Endodermal cell (in vitro differentiated cells): ENCODE results near the gene CALML3. TPM values are rescaled to one million over a fixed set of nuclear protein-coding genes. Genes with fewer than 3 reads are reported as not detected.

Experiments
- DNase-seq: peaks from one replicate; pipeline ENCODE4 v3.0.0-alpha.2; 2017
- H3K27ac ChIP-seq: 2 replicates; pipeline ENCODE4 v1.5.1; 2013; ENCODE audit warnings: mild to moderate bottlenecking, low read depth, low read length, moderate library complexity
- H3K27me3 ChIP-seq: 2 replicates; pipeline ENCODE4 v1.6.1; 2013; ENCODE audit warnings: mild to moderate bottlenecking, low read length, moderate library complexity; ENCODE audit not compliant: insufficient read depth, control insufficient read depth, poor library complexity, severe bottlenecking
- H3K36me3 ChIP-seq: 2 replicates; pipeline ENCODE4 v1.7.0; 2013; ENCODE audit warnings: mild to moderate bottlenecking, low read length, moderate library complexity; ENCODE audit not compliant: control insufficient read depth, insufficient read depth
- H3K4me1 ChIP-seq: one replicate; pipeline ENCODE4 v1.7.0; 2013; ENCODE audit warnings: low read length; ENCODE audit not compliant: control insufficient read depth, insufficient read depth
- H3K4me3 ChIP-seq: 2 replicates; pipeline ENCODE4 v1.5.1; 2013; ENCODE audit warnings: mild to moderate bottlenecking, low read length, moderate library complexity
- H3K9ac ChIP-seq: 2 replicates; pipeline ENCODE4 v1.6.1; 2013; ENCODE audit warnings: mild to moderate bottlenecking, low read length, moderate library complexity; ENCODE audit not compliant: poor library complexity, severe bottlenecking; ENCODE audit errors: extremely low read depth
- H3K9me3 ChIP-seq: 2 replicates; pipeline ENCODE4 v1.6.1; 2013; ENCODE audit warnings: mild to moderate bottlenecking, low read length, moderate library complexity; ENCODE audit not compliant: control insufficient read depth
- H3K27ac Mint-ChIP-seq: 2 replicates; pipeline ENCODE4 v1.8.0; 2020; ENCODE audit warnings: mixed read lengths
- H3K27me3 Mint-ChIP-seq: 2 replicates; pipeline ENCODE4 v1.8.0; 2021; ENCODE audit warnings: mild to moderate bottlenecking, mixed read lengths; ENCODE audit not compliant: insufficient read depth
- H3K36me3 Mint-ChIP-seq: 2 replicates; pipeline ENCODE4 v1.8.0; 2020; ENCODE audit warnings: low read depth, mixed read lengths
- H3K4me1 Mint-ChIP-seq: 2 replicates; pipeline ENCODE4 v1.8.0; 2020; ENCODE audit warnings: mixed read lengths
- H3K4me3 Mint-ChIP-seq: 2 replicates; pipeline ENCODE4 v1.8.0; 2020; ENCODE audit warnings: mild to moderate bottlenecking, moderate library complexity, mixed read lengths
- H3K9me3 Mint-ChIP-seq: 2 replicates; pipeline ENCODE4 v1.8.0; 2020; ENCODE audit warnings: mild to moderate bottlenecking, mixed read lengths
- WGBS, 2 experiments: methylation state at CpG; one replicate each; pipeline versions ENCODE4 v1.1.5 to v1.1.7; 2013; ENCODE audit warnings: missing lambda C conversion rate in 2 of 2, mixed read lengths in 1 of 2; ENCODE audit not compliant: insufficient coverage in 1 of 2, insufficient read length in 1 of 2; 5-methylcytosine and 5-hydroxymethylcytosine counted together
- total RNA-seq, 2 donors: library from RNA; stranded (reverse); fragmentation: NEBNext Ultra II Directional in 1 of 2; extraction: Animal tissue kit (Norgen Biotek cat#: 25700) in 1 of 2; gene quantifications; 2 replicates in 1 of 2; 3 replicates in 1 of 2; pipeline ENCODE4 v1.2.1, GENCODE V29; 2021
- TF ChIP-seq, protein P1 (sequence below): fragments of 200-600 bp; sonication (generic); conservative IDR thresholded peaks from 2 replicates; pipeline ENCODE4 v1.5.0; 2021; ENCODE audit warnings: antibody characterized with exemption, mild to moderate bottlenecking

Gene CALML3
- total RNA-seq, 2 donors from 2014 or later = not detected

DNA sequence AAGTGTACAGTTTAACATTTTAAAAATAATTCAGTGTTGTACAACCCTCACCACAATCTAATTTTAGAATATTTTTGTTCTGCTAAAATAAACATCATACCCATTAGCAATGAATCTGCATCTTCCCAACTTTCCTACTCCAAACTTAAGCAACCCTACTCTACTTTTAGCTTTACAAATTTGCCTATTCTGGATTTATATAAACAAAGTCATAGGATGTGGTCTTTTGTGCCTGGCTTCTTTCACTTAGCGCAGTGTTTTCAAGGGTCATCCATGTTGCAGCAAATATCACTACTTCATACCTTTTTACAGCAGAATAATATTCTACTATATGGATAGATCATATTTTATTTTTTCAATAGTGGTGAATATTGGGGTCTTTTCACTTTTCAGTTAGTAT lies 18.9 kb downstream of the CALML3 start:
- Mint-ChIP-seq H3K4me1 (peaks cover 10% of the 10 kb centered on the region), H3K27ac (no peak overlapping the region), H3K4me3 (no peak overlapping the region), H3K36me3 (peaks cover 5% of the 10 kb centered on the region), H3K9me3 (peaks cover 21% of the 10 kb centered on the region), H3K27me3 (no peaks in the 10 kb centered on the region)
- Histone ChIP-seq H3K9ac (no peak overlapping the region), H3K36me3 (no peaks in the 10 kb centered on the region), H3K4me3 (no peak overlapping the region), H3K27me3 (no peaks in the 10 kb centered on the region), H3K4me1 (no peaks in the 10 kb centered on the region), H3K27ac (no peak overlapping the region), H3K9me3 (peaks cover 15% of the 10 kb centered on the region)
- TF ChIP-seq, protein P1, sequence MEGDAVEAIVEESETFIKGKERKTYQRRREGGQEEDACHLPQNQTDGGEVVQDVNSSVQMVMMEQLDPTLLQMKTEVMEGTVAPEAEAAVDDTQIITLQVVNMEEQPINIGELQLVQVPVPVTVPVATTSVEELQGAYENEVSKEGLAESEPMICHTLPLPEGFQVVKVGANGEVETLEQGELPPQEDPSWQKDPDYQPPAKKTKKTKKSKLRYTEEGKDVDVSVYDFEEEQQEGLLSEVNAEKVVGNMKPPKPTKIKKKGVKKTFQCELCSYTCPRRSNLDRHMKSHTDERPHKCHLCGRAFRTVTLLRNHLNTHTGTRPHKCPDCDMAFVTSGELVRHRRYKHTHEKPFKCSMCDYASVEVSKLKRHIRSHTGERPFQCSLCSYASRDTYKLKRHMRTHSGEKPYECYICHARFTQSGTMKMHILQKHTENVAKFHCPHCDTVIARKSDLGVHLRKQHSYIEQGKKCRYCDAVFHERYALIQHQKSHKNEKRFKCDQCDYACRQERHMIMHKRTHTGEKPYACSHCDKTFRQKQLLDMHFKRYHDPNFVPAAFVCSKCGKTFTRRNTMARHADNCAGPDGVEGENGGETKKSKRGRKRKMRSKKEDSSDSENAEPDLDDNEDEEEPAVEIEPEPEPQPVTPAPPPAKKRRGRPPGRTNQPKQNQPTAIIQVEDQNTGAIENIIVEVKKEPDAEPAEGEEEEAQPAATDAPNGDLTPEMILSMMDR = no peak
- DNase-seq = no peak
- WGBS, 2 experiments = 100% methylated on average over 1 of the region's 1 CpG; no CpG with 5 or more reads in 1 of the 2 experiments

DNA sequence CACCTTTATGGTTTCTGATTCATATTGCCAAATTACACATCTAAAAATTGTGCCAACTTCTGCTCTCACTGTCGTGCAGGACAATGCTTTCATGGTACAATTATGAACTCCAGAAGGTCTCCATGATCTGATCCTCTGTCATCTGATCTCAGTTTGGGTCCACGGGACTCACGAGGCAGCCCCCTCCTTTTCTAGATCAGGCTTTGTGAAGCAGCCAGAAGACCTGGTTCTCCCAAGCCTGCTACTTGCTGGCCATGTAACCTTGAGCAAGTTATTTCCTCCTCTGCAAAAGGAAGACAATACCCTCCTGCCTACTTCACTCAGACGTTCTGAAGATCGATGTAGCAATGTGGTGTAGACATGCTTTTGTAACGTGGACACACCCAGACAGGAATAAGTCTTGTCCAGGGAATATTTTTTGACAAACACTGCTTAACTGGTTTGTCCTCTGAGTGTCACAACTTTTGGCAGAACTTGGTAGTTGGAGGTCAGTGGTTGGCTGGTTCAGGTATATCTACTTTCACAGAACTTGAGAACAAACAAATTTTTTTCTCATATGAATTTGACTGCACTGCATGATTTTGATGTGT lies 19.6 kb downstream of the CALML3 start:
- WGBS, 2 experiments = 90 to 91% methylated on average over 6 of the region's 6 CpGs
- TF ChIP-seq, protein P1 = no peak
- Histone ChIP-seq H3K9me3 (peaks cover 15% of the 10 kb centered on the region), H3K9ac (no peak overlapping the region), H3K27me3 (no peaks in the 10 kb centered on the region), H3K36me3 (no peaks in the 10 kb centered on the region), H3K4me1 (no peaks in the 10 kb centered on the region), H3K27ac (no peak overlapping the region), H3K4me3 (no peak overlapping the region)
- H3K9me3 Mint-ChIP-seq = peaks cover 21% of the 10 kb centered on the region
- peaks cover 5% of the 10 kb centered on the region for H3K36me3 Mint-ChIP-seq
- H3K4me3 Mint-ChIP-seq = no peak overlapping the region
- no peak for DNase-seq
- H3K27me3 Mint-ChIP-seq = no peaks in the 10 kb centered on the region
- no peak overlapping the region for H3K27ac Mint-ChIP-seq
- H3K4me1 Mint-ChIP-seq = peaks cover 7% of the 10 kb centered on the region

DNA sequence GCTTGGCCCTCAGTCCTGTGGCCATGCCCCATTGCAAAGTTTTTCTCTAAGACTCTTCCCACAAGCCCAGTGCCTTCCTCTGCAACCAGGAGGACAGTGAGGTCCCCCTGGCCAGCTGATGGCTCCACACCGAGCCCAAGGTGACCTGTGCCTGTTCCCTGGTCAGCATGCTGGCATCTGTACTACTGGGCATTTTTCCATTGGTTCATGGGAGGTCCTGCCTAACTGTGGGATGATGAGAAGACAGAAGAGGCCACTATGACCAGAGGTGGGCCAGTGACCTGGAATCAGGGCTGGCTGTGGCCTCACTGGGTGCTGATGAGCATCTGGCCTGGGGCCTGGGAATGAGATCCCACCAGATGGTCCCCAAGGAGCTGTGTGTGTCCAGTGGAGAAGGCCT lies 20.2 kb downstream of the CALML3 start:
- Histone ChIP-seq H3K4me3 (no peak overlapping the region), H3K27me3 (no peaks in the 10 kb centered on the region), H3K9me3 (peaks cover 15% of the 10 kb centered on the region), H3K9ac (no peak overlapping the region), H3K36me3 (no peaks in the 10 kb centered on the region), H3K4me1 (no peaks in the 10 kb centered on the region), H3K27ac (no peak overlapping the region)
- no peaks in the 10 kb centered on the region for H3K27me3 Mint-ChIP-seq
- TF ChIP-seq, protein P1 = no peak
- peaks cover 5% of the 10 kb centered on the region for H3K36me3 Mint-ChIP-seq
- no peak overlapping the region for H3K27ac Mint-ChIP-seq
- H3K4me1 Mint-ChIP-seq = peaks cover 7% of the 10 kb centered on the region
- peaks cover 21% of the 10 kb centered on the region for H3K9me3 Mint-ChIP-seq
- no peak overlapping the region for H3K4me3 Mint-ChIP-seq
- no peak for DNase-seq
- WGBS, 2 experiments = 93% methylated on average over 1 of the region's 1 CpG; no CpG with 5 or more reads in 1 of the 2 experiments
